Chondrocyte (in vitro differentiated cells): ENCODE results near the gene KRT85. TPM values are rescaled to one million over a fixed set of nuclear protein-coding genes. Genes with fewer than 3 reads are reported as not detected.

ENCODE experiments used
- DNase-seq: peaks from one replicate; pipeline ENCODE4 v3.0.0; 2021; ENCODE audit warnings: mixed read lengths, low spot score
- H3K27ac Mint-ChIP-seq: one replicate; pipeline ENCODE4 v1.8.0; 2021; ENCODE audit warnings: mild to moderate bottlenecking, moderate library complexity, mixed read lengths; ENCODE audit not compliant: unreplicated experiment
- H3K27me3 Mint-ChIP-seq: 2 replicates; pipeline ENCODE4 v1.8.0; 2021; ENCODE audit warnings: low read depth, mixed read lengths
- H3K36me3 Mint-ChIP-seq: 2 replicates; pipeline ENCODE4 v1.8.0; 2021; ENCODE audit warnings: low read depth, mixed read lengths
- H3K4me1 Mint-ChIP-seq: 2 replicates; pipeline ENCODE4 v1.8.0; 2021; ENCODE audit warnings: low read depth, mild to moderate bottlenecking, mixed read lengths
- H3K4me3 Mint-ChIP-seq: one replicate; pipeline ENCODE4 v1.8.0; 2021; ENCODE audit warnings: mild to moderate bottlenecking, moderate library complexity, mixed read lengths; ENCODE audit not compliant: unreplicated experiment
- H3K9me3 Mint-ChIP-seq: 2 replicates; pipeline ENCODE4 v1.8.0; 2021; ENCODE audit warnings: low read depth, mixed read lengths
- total RNA-seq: library from RNA; stranded (reverse); gene quantifications from 3 replicates; pipeline ENCODE4 v1.2.1, GENCODE V29; 2021
- TF ChIP-seq, protein P1 (sequence below): fragments of 200-600 bp; sonication (generic); IDR thresholded peaks from 2 replicates; pipeline ENCODE4 v1.5.0; 2021; ENCODE audit warnings: antibody characterized with exemption, mild to moderate bottlenecking, moderate library complexity

KRT85 gene
- total RNA-seq, 1 donor from 2014 or later: not detected

DNA sequence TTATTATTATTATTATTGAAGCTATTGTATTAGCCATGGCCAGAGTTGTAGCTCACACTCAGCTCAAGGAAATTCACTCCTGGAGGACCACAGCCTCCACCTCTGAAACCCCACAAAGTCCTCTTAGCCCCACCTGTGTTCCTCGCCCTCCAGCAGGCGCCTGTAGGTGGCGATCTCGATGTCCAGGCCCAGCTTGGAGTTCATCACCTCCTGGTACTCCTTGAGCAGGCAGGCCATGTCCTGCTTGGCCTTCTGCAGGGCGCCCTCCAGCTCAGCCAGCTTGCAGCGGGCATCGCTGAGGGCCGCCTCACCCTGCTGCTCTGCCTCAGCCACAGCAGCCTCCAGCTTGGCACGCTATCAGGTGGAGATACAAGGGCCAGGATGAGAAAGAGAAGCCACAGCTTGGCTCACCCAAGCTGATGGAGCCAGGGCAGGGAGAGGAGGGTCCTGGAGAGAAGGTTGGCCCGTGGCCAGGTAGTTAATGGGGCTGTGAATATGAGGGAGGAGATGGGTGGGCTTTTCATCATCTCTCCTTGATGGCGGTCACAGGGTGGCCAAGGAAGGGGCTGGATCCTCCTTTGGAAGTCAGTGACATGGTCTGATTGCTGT, 5.1 kb downstream of the KRT85 start:
- Mint-ChIP-seq H3K36me3 (no peaks in the 10 kb centered on the region), H3K4me3 (no peak overlapping the region)

DNA sequence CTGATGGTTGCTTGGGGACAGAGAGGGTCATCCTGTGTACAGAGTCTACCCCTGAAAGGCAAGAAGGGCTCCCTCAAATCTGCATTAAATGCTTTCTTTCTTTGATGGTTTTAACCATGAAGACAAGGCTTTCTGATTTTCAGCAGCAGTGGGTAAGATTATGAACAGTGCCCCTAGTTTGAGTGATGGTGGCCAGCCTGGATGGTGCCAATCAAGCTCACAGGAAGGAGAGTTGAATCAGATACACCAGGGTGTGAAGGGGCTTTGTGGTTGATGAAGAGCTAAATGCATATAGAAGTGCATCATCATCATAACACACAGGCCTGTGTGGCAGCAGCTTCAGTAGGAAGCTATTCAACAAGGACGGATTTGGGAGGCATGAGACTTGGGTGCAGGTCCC, 5.7 kb downstream of the KRT85 start:
- H3K4me1 Mint-ChIP-seq: no peaks in the 10 kb centered on the region

More for the DNA sequence above, 5.1 kb downstream of the KRT85 start:
- Mint-ChIP-seq H3K4me1 (no peaks in the 10 kb centered on the region), H3K27ac (no peak overlapping the region), H3K27me3 (peaks cover 24% of the 10 kb centered on the region), H3K9me3 (no peaks in the 10 kb centered on the region)
- TF ChIP-seq, protein P1, sequence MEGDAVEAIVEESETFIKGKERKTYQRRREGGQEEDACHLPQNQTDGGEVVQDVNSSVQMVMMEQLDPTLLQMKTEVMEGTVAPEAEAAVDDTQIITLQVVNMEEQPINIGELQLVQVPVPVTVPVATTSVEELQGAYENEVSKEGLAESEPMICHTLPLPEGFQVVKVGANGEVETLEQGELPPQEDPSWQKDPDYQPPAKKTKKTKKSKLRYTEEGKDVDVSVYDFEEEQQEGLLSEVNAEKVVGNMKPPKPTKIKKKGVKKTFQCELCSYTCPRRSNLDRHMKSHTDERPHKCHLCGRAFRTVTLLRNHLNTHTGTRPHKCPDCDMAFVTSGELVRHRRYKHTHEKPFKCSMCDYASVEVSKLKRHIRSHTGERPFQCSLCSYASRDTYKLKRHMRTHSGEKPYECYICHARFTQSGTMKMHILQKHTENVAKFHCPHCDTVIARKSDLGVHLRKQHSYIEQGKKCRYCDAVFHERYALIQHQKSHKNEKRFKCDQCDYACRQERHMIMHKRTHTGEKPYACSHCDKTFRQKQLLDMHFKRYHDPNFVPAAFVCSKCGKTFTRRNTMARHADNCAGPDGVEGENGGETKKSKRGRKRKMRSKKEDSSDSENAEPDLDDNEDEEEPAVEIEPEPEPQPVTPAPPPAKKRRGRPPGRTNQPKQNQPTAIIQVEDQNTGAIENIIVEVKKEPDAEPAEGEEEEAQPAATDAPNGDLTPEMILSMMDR: peak; percentile 42
- no peak for DNase-seq

DNA sequence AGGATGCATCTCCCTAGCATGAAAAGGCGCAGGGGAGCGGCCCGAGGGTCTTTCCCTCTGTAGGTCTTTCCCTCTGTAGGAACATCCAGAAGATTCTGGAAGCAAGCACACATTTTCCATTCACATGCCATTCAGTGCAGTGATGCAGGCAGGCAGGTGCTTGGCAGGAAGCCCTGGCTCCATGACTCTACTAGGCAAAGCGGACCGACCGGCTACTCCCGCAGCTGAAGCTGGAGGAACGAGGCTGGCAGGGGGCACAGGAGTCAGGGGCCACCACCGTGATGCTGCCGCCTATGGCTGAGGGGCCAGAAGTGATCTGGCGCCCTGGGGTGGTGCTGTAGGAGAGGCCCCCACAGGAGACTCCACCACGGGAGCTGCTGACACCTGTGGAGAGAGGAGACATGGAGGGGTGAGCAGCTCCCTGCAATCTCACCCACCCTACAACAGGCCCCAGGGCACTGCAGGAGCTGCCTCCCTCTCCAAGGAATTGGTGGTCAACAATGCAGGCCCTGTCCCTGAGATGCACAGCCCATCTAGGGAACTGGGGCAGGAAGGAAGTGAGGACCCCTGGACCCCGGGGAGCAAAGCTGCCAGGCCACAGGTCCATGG, 6.5 kb downstream of the KRT85 start:
- Mint-ChIP-seq H3K36me3 (no peaks in the 10 kb centered on the region), H3K27me3 (peaks cover 19% of the 10 kb centered on the region), H3K4me1 (no peaks in the 10 kb centered on the region), H3K27ac (no peak overlapping the region), H3K4me3 (no peak overlapping the region), H3K9me3 (no peaks in the 10 kb centered on the region)
- DNase-seq: no peak
- TF ChIP-seq, protein P1: no peak

More for the DNA sequence above, 5.7 kb downstream of the KRT85 start:
- no peaks in the 10 kb centered on the region for H3K36me3 Mint-ChIP-seq
- TF ChIP-seq, protein P1: no peak
- no peaks in the 10 kb centered on the region for H3K9me3 Mint-ChIP-seq
- peaks cover 21% of the 10 kb centered on the region for H3K27me3 Mint-ChIP-seq
- no peak overlapping the region for H3K27ac Mint-ChIP-seq
- no peak for DNase-seq
- no peak overlapping the region for H3K4me3 Mint-ChIP-seq

DNA sequence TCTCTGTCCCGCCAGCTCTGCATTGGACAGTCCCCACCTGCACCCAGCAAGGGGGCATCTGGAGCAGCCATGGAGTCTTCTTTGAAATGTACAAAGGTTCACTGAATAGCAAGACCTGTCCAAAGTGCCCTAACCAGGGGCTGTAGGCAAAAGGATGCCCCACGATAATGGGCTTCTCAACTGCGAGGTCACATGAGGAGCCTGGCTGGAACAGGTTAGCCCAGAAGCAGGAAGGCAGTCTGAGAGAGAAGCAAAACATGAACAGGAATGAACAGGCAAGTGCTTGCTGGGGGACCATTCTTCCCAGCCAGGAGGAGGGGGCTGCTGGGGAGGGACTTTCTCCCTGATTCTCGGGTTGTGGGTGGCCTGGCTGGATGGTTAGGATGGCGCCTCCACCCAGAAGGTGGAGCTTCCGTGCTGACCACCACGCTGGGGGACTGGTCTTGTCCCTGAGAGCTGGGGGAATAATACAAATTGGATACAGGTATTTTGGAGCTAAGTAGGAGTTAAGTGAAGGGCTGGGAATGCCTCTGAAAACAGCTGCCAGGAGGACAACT, 7.1 kb downstream of the KRT85 start:
- Mint-ChIP-seq H3K27me3 (peaks cover 20% of the 10 kb centered on the region), H3K27ac (no peak overlapping the region), H3K9me3 (no peaks in the 10 kb centered on the region), H3K36me3 (no peaks in the 10 kb centered on the region), H3K4me3 (no peak overlapping the region), H3K4me1 (no peaks in the 10 kb centered on the region)
- DNase-seq: no peak
- TF ChIP-seq, protein P1: no peak

DNA sequence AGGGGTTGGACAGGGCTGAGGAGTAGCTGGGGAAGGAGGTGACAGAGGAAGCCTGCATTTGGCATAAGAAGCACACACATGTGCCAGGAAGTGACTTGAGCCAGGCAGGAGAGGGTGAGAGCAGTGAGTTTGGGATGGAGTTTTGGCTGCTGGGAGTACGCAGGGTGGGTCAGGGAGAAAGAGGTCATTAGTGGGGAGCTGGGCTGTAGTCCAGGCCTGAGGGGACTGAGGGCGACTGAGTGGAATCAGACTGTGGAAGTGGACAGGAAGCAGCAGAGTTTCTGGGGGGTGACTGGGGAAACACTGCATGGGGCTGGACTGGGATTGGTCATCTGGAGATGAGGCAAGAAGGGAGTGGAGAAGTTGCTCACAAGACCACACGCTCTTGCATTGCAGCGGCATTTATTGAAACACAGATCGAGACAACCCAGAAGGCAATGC, 7.6 kb downstream of the KRT85 start:
- no peaks in the 10 kb centered on the region for H3K9me3 Mint-ChIP-seq
- TF ChIP-seq, protein P1: no peak
- H3K27ac Mint-ChIP-seq: no peak overlapping the region
- no peaks in the 10 kb centered on the region for H3K4me1 Mint-ChIP-seq
- no peak overlapping the region for H3K4me3 Mint-ChIP-seq
- H3K36me3 Mint-ChIP-seq: no peaks in the 10 kb centered on the region
- DNase-seq: no peak
- peaks cover 25% of the 10 kb centered on the region for H3K27me3 Mint-ChIP-seq
